Measurements from ENCODE around the gene GRM7.

GRM7 gene

DNA sequence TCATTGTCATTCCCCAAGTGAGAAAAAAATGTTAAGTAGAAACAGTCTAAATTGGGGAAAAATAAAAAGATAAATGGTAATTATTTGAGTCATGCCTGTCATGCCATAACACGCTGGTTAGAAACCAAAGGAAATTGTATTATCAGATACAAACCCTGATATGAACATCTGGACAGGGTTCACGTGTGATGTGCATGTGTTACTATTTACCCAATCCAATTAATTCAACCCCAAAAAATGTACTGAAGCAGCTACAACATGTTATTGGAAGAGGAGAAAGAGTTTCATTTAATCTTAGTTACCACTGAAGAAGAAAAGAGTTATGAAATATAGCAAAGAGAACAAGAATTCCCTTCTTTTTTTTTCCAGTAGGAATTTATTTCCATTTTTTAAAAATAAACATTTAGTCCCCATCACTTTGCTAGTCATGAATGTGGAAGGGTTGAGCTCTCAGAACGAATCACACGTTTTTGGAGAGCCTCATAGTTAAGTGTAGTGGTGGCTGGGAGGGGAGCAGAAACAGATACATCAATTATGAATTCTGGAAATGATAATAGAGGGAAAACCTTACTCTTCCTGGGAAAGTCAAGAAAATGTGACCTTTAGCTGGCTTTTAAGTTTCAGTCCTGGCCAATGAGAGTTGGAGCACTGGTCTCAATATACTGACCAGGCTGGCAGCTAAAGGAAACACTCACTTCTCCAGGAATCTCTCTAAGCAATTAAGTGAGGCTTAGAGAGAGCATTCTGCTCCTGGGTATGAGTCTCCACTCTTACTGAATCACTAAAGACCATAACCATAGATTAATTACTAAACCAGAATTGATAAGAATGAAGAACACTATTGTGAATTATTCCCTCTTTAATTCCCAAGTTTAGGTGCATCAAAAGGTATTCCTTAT lies 796.5 kb downstream of the GRM7 start:
- no peak for DNase-seq (ENCODE audit: low spot score)

DNA sequence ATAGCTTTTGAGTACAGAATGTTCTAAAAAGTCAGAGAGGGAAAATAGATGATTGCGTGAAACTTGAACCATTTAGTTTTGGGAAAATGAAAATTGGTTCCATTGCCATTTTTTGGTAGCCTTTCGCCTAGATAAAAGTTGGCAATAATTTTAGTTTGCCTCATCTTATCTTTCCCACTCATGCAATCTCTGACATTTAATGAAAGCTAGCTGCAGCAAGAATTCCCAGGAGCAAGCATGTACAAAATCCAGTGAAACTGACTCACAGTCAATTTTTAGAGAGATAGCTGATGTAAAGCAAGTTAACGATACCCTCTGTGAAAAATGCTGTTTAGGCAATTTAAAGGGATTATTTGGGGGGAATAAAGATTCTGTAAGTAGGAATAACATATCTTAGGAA lies 797.4 kb downstream of the GRM7 start:
- DNase-seq (ENCODE audit: low spot score) = no peak

- no peak for DNase-seq (ENCODE audit: low spot score)
Observed at GRCh38 chr3:7659079-7659478, 798.2 kb downstream of the GRM7 start.

- no peak for DNase-seq (ENCODE audit: low spot score)
Observed at GRCh38 chr3:7663771-7664170, 802.9 kb downstream of the GRM7 start.

GRCh38 chr3:7667774-7668173 lies 806.9 kb downstream of the GRM7 start:
- DNase-seq (ENCODE audit: low spot score) = no peak

DNA sequence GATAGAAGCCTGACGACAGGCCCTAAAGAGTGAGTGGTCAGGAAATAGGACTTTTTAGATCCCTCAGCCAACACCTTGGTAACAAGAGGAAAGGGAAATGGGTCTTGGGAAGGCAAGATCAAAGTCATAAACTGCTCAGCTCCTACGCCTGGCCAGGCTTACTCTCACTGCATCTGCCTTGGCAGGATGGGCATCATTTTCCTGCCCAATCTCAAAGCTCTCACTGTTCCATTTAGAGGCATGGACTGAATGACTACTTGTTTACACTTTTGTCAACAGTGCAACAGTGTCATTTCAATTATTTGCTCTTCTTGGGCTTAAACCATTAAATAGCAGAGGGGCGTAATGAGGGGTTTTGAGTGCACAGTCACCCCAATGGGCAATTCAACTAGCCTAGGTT lies 808.7 kb downstream of the GRM7 start:
- DNase-seq (ENCODE audit: low spot score) = no peak

DNA sequence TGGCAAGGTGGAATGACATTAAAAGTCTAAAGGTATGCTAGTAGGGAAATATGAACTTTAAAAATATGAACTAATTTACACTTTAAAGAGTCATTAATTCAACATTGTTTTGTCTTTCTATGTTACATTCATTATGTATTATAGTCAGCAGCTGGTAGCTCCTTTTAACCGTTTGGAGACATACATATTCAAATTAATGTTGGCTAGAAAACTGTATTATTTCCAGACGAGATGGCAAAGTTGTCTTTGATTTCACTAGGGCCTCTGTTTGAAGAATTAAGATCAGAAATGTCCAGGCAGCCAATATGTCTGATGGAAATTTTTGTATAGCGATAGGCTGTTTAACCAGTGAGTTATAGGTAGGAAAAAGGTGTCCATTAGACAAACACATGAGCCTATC lies 817.6 kb downstream of the GRM7 start:
- DNase-seq (ENCODE audit: low spot score) = no peak

DNA sequence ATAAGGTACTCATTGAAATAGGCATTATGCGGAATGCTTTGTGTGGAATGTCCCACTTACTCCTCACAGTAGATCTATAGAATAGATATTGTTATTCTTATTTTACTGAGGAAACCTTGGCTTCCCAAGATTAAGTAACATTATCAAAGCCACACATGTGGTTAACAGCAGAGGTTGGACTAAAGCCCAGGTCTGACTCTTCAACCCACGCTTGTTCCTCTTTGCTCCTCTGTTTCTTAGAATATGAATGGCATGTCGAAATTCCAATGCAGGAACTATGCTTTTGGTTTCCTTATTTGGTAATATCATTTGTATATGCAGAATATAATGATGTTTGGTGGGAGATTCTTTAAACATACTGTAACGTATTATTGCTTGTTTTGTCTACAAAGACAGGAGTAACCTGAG lies 821.9 kb downstream of the GRM7 start:
- peak; percentile 7 for DNase-seq (ENCODE audit: low spot score)

- no peak for DNase-seq (ENCODE audit: low spot score)
Observed at GRCh38 chr3:7683426-7683825, 822.5 kb downstream of the GRM7 start.

DNA sequence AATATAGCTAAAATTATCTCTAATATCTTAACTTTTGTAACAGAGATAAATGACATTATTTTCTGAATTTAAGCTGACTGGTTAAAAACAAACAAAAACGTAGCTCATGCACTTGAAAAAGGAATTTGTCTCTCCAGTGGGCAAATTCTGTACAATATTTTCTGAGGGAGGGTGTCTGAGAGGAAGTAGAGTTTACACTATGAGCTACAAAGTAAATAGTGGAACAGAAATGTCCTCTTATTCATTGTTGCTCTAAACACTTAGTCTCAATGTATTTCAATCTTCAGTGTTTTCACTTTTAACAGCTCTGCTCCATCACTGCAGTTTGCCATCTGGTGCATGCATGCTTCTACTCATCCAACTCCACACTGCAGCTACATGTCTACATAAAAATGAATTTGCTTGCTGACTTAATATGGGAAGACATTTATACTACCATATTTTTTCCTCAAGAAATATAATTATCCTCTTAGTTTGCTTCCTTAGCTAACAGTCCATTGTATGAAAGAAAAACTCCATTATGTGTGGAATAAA lies 823.3 kb downstream of the GRM7 start:
- no peak for DNase-seq (ENCODE audit: low spot score)

DNA sequence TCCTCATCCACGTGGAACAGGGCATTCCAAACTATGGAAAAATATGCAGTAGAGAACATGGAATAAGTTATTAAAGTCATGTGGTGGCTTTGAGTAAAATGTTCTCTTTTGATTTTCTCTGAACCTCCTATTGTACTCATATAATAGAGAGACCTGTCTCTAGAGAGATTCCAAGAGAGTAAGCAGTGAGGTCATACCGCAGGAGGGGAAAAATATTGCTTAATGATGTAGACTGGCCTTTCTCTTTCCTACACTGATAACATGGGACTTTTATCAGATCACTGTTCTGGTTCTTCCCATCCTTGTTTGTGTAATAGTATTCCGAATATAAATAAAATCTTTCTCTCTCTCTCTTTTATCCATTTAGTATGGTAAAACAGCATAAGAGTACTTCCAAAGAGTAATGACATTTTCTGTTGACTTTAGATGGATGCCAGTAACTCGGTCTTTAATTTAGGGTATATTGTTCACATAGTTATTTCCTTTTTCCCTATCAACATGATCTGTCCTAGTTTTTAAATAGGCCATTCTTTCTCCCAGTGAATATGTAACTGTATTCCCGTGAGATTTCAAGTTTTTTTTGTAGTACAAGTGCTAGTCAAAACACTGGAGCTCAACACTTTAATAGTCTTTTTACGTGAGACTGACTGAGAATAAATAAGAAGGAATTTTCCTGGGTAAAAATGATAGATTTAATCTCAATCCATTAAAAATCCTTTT lies 826.7 kb downstream of the GRM7 start:
- DNase-seq (ENCODE audit: low spot score) = no peak

DNA sequence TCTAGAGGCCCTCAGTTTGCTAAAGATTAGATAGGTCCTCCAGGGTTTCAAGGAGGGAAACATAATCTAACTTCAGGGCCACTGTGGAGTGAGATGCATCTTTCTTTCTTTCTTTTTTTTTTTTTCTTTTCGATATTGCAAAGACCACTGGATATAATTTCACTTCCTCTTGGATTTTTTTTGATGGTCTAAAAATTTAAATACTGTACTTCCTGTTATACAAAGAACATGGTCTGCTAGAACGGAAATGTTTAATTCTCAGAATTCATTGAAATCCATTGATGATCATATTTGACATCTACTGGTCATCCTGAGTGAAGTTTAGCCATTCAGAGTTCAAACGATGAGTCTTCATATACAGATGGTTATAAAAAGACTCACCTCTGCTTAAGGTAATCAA lies 832.0 kb downstream of the GRM7 start:
- DNase-seq (ENCODE audit: low spot score) = no peak

- no peak for DNase-seq (ENCODE audit: low spot score)
Observed at GRCh38 chr3:7693976-7694375, 833.1 kb downstream of the GRM7 start.

- DNase-seq (ENCODE audit: low spot score) = no peak
Observed at GRCh38 chr3:7695049-7695448, 834.1 kb downstream of the GRM7 start.

DNA sequence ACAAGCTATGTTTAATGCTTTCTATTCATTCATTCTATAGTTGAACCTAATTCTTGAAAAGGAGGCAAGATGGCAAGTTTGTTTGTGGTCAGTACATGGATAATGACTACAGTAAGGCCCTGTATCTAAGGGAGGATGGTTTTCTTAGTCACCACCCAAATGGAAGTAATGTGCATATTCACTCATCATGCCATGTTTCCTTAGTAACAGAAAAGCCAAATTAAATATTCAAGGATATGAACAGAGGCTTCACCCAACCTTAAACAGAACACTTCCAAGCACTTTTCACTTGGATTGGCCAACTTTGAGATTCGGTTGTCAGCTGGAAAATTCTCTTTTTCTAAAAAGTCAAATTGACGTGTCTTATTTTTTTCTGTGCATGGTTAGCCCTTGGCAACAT lies 835.4 kb downstream of the GRM7 start:
- DNase-seq (ENCODE audit: low spot score) = no peak

GRCh38 chr3:7697548-7697947 lies 836.6 kb downstream of the GRM7 start:
- DNase-seq (ENCODE audit: low spot score) = no peak

GRCh38 chr3:7700539-7700938 lies 839.6 kb downstream of the GRM7 start:
- no peak for DNase-seq (ENCODE audit: low spot score)

GRCh38 chr3:7700977-7701376 lies 840.1 kb downstream of the GRM7 start:
- DNase-seq (ENCODE audit: low spot score) = no peak

GRCh38 chr3:7707187-7707586 lies 846.3 kb downstream of the GRM7 start:
- no peak for DNase-seq (ENCODE audit: low spot score)

GRCh38 chr3:7709376-7710082 lies 848.6 kb downstream of the GRM7 start:
- DNase-seq (ENCODE audit: low spot score) = no peak

GRCh38 chr3:7710284-7710683 lies 849.4 kb downstream of the GRM7 start:
- DNase-seq (ENCODE audit: low spot score) = no peak

GRCh38 chr3:7713724-7714123 lies 852.8 kb downstream of the GRM7 start:
- DNase-seq (ENCODE audit: low spot score) = no peak

Data from AG08396 (cell line).